Measurements from ENCODE around the gene IGSF21.
"Not testable (repeated sequence)": the region's sequence is repeated elsewhere in the genome, so short reads cannot be mapped to it uniquely, and the experiment has no call there.

Gene IGSF21

DNA sequence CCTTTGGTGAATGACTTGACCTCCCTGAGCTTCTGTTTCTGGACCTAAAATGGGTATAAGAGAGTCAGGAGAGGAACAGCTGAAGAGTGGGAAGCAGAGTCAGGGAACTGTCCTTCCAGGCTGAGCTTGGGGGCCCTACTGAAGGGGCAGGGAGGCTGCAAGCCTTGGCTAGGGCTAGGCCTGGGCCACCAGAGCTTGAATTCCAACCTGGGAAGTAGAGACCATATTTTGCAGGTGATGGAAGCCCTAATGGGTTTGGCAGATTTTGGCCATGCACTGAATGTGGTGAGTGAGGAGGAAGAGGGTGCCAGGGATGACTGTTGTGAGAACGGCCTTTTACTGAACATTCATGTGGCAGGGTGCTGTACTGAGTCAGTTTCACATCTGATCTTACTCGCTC is 303.7 kb downstream of the IGSF21 start:
- no peak for DNase-seq

DNA sequence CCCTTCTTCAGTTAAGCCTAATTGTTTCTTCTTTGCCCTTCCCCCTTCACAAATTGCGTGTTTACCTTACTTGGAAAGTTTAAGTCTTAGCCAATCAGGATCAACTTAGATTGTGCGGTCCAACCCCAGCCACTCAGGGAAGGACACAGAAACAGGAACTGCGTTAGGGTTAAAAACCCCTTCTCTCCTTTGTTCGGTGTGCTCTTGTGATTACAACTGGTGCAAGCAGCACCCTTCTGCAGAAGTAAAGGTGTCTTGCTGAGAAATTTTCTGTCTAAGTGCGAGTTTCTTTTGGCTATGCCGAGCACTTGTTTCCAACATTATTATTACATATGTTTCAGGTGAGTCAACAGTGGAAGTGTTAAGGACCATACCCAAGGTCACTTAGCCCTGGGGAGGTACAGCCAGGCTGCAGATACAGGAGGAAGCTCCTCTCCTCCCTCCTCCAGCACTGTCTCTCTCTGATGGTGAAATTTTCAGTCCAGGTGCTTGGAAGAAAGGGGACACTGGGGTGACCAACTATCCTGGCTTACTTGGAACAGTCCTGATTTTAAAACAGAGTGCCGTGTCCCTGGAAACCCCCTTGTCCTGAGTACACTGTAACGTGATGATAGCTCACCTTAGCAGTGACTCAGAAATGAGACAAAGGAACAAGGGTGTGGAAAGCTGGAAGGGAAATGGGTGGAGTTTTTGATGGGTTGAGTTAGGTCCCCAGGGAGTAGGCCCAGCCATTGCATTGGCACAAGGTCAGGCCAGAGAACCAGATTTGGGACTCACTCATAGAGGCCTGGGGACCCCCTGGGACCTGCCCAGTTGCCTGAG is 304.4 kb downstream of the IGSF21 start:
- DNase-seq = no peak

DNA sequence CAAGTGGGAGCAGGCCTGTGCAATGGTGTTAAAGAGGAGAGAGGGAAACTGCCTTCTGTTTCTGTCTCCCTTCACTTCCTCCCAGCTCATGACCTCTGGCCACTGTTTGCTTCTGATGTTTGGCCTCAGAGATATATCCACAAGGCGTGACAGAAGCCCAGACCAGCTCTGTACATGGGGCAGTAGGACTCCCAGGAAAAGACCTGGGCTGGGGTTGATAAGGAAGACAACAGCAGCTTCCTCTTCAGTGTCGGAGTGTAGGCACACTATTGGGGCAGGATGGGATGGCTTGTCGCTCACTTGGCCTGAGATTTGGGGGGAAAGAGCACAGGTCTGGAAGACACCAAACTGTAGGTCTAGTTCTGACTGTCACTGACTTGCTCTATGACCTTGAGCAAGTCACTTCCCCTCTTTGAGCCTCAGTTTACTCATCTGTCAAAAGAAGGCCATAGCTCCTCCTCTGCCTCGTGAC is 305.3 kb downstream of the IGSF21 start:
- DNase-seq = no peak

DNA sequence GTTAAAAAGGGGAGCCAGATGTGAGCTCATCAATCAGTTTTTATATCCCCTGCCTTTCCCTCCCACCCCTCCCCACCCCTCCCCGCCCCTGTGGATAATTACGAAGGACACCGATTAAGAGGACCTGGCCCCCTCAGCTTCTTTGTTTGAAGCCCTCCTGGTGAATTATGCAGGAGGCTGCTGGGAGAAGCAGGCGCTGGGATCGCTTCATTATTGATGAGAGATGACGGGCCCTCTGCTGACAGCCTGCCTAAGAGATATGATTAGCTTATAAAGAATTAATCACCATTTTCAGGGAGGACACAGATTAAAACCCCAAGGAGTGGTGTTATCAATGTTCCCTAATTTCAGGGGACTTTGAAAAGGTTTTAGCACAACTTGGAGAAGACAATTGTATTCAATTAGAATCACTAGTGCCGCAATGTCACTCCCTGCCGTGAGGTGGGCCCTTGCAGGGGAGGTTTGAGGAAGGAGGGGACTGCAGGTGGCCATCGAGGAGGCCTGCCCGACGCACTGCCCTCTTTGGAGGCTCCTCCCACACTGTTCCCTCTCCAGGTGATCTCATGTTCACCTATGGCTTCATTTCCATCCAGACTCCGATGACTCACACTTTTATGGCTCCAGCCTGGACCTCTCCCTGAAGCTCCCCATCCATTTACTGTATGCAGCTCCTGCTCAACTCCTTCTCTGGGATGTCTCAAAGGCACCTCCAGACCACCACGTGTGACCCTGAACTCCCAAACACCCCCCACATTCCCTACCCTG is 306.1 kb downstream of the IGSF21 start:
- DNase-seq = no peak

DNA sequence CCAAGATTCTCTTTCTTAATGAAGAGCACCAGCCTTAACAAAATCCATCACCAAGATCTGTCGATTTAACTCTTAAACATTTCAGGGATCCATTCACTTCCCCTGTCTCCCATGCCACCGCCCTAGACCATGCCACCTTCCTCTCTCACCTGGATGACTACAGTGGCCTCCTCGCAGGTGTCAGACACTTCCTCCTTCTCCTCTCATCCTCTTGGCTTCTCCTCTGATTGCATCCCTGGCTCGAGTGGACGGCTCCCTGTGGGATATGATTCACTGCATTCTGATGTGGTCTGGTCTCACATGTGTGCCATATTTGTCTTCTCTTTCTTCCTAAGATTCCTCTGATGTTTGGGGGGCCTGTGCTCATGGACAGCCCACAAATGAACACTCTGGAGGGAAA is 306.7 kb downstream of the IGSF21 start:
- no peak for DNase-seq

DNA sequence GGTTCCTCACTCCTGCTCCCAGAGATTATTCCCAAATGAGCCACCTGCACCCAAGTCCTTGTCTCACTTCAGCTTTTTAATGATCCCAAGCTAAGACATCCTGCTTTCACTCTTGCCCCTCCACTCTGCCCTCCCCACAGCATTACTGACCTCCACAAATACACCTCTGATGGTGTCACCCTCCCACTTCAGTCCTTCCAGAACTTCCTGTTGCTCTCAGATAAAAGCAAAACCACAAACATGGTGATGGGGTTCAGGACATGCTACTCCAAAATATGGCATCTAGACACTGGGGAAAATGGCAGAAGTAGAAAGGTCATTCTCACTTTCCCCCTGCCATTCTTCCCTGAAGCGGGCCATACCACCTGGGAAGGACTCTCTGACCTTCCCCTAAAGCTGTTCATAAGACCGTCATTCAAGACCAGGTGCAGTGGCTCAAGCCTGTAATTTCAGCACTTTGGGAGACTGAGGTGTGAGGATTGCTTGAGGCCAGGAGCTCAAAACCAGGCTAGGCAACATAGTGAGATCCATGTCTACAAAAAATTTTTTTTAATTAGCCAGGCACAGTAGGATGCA is 307.4 kb downstream of the IGSF21 start:
- no peak for DNase-seq

DNA sequence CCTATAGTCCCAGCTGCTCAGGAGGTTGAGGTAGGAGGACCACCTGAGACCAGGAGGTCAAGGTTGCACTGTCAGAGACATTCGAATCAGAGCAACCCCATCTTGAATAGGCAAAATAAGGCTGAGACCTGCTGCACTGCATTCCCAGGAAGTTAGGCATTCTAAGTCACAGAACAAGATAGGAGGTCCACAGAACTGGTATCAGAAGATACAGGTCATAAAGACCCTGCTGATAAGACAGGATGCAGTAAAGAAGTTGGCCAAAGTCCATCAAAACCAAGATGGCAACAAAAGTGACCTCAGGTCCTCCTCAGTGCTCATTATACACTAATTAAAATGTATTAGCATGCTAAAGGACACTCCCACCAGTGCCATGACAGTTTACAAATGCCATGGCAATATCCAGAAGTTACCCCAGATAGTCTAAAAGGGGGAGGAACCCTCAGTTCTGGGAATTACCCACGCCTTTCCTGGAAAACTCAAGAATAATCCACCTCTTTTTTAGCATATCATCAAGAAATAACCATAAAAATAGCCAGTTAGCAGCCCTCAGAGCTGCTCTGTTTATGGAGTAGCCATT is 307.9 kb downstream of the IGSF21 start:
- no peak for DNase-seq

DNA sequence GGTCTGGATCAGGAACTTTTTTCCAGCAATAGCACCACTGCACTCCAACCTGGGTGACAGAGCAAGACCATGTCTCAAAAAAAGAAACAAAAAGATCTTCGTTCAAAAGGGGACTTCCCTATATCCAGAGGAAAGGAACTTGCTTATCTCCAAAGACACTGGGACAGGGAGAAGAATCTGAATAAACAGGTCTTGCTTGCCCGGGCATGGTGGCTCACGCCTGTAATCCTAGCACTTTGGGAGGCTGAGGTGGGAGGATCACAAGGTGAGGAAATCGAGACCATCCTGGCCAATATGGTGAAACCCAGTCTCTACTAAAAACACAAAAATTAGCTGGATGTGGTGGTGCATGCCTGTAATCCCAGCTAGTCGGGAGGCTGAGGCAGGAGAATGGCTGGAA is 308.5 kb downstream of the IGSF21 start:
- DNase-seq = not testable (repeated sequence)

DNA sequence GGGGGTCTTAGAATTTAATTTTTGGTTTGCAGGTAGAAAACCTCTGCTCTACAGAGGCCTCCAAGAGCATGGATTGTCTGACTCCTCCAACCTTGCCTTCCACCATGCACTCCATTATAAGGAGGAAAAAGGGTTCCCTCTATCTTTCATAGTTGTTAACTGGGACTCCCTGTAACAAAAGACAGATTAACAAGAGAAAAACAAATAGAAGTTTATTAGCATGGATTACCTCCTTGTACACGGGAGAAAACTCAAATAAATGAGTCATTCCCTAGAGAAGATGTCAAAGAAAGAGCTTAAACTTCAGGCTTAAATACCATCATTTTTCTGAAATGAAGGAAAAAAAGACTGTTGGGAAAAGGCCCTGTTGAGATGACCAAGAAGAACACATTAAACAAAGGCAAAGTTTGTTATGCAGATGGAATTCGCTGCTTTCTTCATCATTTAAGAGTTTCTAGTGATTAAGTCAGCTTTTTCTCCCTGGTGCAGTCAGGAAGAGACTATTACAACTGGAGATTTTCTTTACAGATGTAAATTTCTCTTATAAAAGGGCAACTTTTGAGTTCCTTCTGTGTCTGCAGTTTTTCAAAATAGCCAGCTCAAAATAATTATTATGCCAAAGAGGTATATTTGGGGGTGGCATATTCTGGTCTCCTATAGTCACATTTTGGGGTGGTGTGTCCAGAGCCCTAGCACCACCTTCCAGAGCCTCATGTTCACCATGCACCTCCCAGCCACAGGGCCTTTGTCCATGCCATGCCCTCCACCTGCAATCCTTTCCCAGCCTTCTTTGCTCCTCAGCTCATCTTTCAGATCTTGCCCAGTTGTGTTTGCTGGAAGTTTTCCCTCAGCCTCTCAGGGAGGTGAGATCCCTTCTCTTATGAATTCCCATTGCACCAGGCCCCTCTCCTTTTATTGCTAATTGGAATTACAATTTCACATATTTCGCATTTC is 310.0 kb downstream of the IGSF21 start:
- no peak for DNase-seq

DNA sequence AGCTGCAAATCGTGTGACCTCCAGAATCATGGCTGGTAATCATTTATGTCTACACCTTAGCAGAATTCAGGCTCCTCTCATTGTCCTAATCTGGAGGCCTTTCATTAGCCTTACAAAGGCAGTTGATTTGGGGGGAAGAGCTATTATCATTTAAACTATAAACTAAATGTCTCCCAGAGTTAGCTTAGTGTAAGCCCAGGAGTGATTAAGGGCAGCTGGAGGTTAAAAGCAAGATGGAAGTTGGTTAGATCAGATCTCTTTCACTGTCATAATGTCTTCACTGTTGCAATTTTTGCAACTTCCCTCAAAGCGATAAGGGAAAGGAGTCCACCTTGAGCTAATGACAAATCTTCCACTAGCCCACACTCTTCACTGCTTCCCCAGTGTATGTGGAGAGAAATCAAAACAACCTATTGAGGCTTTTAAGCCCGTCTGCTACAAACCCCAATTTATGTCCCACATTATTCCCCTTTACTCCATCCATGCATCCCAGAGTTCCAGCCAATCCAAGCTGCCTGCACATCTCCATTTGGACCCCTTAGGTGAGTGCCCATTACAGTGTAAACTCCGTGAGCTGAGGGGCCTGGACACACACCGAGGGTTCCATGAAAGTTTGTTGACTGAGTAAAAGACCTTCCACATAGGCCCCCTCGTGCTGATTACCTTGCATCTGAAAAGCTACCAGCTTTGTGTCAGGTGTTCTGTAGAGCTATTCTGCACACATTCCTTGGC is 311.7 kb downstream of the IGSF21 start:
- DNase-seq = no peak

DNA sequence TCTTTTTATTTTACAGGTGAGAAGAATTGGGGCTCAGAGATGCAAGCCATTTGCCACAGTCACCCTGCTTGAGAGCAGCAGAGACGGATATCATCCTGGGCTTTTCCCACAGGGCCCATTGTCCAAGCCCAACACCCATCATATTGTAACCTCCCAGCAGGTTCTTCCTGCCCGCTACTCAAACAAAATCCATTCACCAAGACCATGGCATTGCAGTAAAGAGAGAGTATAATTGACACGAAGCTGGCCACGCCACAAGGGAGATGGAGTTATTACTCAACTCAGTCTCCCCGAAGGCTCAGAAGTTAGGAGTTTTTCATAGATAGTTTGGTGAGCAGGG is 312.2 kb downstream of the IGSF21 start:
- no peak for DNase-seq

DNA sequence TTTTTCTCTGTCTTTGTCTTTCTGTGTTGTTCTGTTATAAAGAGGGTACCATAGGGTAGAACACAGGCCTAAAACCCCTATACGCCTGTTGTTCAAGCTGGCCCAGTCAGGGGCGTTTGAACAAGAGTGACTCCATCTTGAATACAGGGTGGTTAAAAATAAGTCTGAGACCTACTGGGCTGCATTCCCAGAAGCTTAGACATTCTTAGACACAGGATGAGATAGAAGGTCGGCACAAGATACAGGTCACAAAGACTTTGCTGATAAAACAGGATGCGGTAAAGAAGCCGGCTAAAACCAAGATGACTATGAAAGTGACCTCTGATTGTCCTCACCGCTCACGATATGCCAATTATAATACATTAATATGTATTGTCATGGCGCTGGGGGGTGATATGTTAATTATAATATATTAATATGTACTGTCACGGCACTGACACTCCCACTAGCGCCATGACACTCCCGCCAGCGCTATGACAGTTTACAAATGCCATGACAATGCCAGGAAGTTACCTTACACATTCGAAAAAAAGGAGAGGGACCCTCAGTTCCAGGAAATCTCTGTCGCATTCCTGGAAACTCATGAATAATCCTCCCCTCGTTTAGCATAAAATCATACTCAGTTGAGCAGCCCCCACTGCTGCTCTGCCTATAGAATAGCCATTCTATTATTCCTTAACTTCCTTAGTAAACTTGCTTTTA is 314.6 kb downstream of the IGSF21 start:
- DNase-seq = no peak

DNA sequence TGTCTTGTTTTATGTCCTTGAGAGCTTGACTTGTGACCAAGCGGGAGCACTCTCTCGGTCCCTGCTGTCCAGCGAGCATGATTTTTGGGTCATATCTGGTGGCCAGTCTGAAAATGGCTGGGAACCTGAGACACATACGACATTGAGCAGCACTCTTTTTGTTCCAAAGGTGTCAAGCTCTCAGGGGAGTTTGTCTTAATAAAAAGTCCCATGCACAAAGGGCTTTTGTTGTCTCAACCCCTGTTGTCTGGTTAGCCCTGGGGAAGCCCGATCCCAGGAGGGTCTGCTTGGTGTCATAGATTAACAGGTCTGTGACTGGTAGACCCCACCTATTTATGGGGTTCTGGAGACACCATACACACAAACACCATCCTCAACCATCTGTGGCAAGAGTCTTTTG is 315.4 kb downstream of the IGSF21 start:
- no peak for DNase-seq

DNA sequence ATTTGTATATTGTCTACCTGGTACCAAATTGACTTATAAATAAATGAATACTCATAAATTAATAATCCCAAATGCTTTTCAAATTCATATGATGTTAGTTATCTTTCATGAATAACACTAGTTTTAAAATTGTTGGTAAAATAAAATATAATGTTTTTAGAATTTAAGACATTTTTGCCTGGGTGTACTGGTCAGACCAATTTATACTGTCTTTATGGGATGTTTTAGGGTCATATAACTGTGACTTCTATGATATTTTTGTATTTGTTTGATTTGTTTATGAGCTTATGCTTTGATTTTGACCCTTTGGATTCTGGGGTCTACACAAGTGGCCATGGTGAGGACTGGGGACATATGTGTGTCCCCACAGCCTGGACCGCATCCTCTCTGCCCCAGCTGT is 319.0 kb downstream of the IGSF21 start:
- no peak for DNase-seq
